Gastrocnemius medialis (tissue), 4 donors: Measurements from ENCODE around the gene CLPSL2.

Source experiments
- CTCF ChIP-seq, 5 experiments: fragments of 450-650 bp in 3 of 5; fragments of 200-600 bp in 2 of 5; sonication (generic) in 2 of 5; IDR thresholded peaks in 4 of 5; conservative IDR thresholded peaks in 1 of 5; 1 replicate in 4 of 5; 2 replicates in 1 of 5; pipeline ENCODE4 v1.5.1; 2016 to 2019; ENCODE audit warnings: antibody characterized with exemption in 5 of 5, mild to moderate bottlenecking in 3 of 5, moderate library complexity in 3 of 5
- POLR2A ChIP-seq, 2 donors: fragments of 450-650 bp; IDR thresholded peaks; one replicate each; pipeline ENCODE4 v1.6.1; 2017; ENCODE audit warnings: antibody characterized with exemption in 2 of 2, mild to moderate bottlenecking in 2 of 2, moderate library complexity in 2 of 2

GRCh38 chr6:35788423-35788982 is 12.1 kb downstream of the CLPSL2 start:
- no peak for TF ChIP-seq CTCF (IDR thresholded peaks at IDR 0.05 in 4 of 5, conservative IDR thresholded peaks at IDR 0.05 in 1 of 5)
- no peak for TF ChIP-seq POLR2A (IDR thresholded peaks at IDR 0.05)
